H4 (cell line): ENCODE data around the gene TDRD7. TPM values are rescaled to one million over a fixed set of nuclear protein-coding genes. Genes with fewer than 3 reads are reported as not detected.
A peak's percentile ranks its signal among the peaks of the same experiment; 100 is the strongest.
"Not testable (repeated sequence)": the region's sequence is repeated elsewhere in the genome, so short reads cannot be mapped to it uniquely, and the experiment has no call there.

ENCODE experiments used
- DNase-seq: peaks from one replicate; pipeline ENCODE4 v3.0.0-alpha.2; 2015; ENCODE audit warnings: low spot score
- total RNA-seq: library from RNA; depleted of rRNA; stranded (reverse); fragments of >200 nt; shearing (Covaris generic); gene quantifications from 2 replicates; pipeline ENCODE4 v1.2.3, GENCODE V29; 2014

Gene TDRD7
- total RNA-seq, 1 experiment from 2014 or later: 15.8 TPM

DNA sequence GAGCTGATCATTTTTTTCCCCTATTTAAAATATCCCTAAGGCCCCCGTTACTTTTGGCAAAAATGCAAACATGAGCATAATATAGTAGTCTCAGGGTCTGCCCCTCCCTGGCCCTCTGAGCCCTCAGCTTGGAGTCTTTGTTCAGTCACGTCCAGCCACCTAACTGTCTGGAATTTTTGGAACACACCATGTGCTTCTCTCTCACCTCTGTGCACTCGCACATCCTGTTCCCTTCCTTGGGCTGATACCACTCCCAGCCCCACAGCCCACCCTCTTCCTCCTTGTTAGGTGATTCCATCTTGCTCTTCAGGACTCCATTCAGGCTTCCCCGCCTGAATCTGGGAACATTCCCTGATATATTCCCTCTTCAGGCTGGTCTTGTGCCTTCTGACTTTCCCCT, 16.0 kb downstream of the TDRD7 start:
- DNase-seq: no peak

- no peak for DNase-seq
These were observed 18.6 kb downstream of the TDRD7 start for GRCh38 chr9:97430316-97431043.

GRCh38 chr9:97431044-97431441, 19.1 kb downstream of the TDRD7 start:
- DNase-seq: no peak

GRCh38 chr9:97431549-97432143, 19.8 kb downstream of the TDRD7 start:
- no peak for DNase-seq

- no peak for DNase-seq
These were observed 25.2 kb downstream of the TDRD7 start for GRCh38 chr9:97437051-97437600.

DNA sequence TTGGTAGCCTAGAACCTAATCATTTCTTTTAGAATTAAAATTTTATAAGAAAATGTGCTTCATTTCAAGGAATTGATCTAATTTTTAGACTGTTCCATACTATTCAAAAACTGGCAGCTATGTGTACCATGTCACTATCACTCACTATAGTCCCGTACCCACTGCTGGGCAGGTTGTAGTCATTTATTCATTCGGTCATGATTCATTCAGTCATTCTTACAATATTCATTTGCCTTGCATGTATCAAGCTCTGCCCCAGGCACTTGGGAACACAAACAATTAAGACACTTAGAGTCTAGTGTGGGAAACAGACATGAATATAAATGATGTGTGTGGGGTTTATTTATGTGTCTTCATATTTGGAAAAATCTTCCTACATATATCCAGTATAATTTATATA, 26.4 kb downstream of the TDRD7 start:
- DNase-seq: no peak

DNA sequence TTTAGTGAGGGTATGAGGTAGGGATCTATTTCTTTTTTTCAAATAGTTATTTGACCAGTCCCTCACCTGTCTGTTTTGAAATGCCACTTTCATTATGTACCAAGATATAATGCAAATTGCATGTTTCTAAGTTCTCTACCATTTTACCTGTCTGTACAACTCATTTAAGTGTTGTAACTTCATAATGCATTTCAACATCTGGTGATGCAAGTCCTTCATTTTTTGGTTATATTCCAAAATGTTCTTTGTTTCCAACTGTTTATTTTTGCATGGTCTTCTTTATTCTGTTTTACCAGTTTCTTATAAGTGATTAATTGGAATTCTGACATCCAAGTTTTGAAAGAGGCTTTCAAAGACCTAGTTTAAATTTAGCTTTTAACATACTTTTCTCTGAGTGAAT, 26.8 kb downstream of the TDRD7 start:
- no peak for DNase-seq

- DNase-seq: no peak
These were observed 28.3 kb downstream of the TDRD7 start for GRCh38 chr9:97440160-97440559.

DNA sequence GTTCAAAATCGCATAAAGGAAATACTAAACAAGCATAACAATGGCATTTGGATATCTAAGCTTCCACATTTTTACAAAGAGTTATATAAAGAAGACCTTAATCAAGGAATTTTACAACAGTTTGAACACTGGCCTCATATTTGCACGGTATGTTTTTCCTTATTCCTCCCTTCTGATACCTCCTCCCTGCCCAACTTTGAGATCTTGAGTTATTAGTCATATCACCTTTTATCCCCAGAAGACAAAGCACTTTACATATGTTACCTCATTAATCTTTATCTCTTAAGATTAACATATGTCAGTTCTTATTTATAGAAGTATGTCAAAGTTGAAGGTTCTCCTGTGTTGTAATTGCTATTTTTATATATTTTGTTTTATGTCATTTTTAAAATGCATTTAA, 29.8 kb downstream of the TDRD7 start:
- no peak for DNase-seq

GRCh38 chr9:97445119-97445701, 33.3 kb downstream of the TDRD7 start:
- DNase-seq: no peak

DNA sequence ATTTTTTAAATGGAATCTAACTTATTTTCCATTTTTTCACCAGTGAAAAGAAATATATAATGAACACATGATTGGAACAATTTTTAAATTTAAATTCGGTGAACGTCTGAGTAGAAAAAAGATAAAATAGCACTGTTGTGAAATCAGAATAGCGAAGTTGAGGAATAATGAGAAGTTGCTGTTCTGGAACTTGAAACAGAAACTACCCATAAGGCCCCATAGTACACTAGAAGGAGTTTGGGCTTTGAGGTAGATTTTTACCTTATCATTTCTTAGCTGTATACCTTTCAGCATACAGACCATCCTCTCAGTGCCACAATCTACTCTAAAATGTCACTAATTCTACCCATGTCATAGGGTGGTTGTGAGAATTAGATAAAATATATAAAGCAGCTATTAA, 35.1 kb downstream of the TDRD7 start:
- no peak for DNase-seq

DNA sequence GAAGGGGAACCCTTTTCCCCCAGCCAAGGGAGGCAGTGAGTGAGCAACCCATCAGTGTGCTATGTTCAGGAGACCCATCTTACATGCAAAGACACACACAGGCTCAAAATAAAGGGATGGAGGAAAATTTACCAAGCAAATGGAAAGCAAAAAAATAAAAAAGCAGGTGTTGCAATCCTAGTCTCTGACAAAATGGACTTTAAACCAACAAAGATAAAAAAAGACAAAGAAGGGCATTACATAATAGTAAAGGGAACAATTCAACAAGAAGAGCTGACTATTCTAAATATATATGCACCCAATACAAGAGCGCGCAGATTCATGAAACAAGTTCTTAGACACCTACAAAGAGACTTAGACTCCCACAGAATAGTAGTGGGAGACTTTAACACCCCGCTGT, 41.7 kb downstream of the TDRD7 start:
- DNase-seq: not testable (repeated sequence)

DNA sequence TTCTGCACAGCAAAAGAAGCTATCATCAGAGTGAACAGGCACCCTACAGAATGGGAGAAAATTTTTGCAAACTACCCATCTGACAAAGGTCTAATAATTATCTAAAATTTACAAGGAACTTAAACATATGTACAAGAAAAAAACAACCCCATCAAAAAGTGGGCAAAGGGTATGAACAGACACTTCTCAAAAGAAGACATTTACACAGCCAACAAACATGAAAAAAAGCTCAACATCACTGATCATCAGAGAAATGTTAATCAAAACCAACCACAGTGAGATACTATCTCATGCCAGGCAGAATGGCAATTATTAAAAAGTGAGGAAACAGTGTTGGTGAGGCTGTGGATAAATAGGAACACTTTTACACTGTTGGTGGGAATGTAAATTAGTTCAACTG, 44.9 kb downstream of the TDRD7 start:
- DNase-seq: not testable (repeated sequence)

DNA sequence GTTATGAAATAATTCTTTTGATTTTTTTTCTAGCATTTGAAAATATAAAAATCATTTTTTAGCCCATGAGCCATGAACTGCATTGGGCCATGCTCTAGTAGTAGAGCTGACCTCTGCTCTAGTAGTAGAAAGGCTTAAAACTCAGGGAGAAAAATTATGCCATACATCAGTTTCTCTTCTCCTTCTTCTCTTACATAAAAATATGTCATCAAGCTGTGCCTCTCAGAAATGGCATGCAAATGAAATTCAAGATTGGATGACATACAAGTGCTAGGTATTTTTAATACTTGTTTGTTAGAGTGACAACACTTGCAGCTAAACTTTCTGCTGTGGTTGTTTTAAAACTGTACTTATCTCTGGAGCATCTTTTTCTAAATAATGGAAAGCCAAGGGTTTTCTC, 47.4 kb downstream of the TDRD7 start:
- no peak for DNase-seq

DNA sequence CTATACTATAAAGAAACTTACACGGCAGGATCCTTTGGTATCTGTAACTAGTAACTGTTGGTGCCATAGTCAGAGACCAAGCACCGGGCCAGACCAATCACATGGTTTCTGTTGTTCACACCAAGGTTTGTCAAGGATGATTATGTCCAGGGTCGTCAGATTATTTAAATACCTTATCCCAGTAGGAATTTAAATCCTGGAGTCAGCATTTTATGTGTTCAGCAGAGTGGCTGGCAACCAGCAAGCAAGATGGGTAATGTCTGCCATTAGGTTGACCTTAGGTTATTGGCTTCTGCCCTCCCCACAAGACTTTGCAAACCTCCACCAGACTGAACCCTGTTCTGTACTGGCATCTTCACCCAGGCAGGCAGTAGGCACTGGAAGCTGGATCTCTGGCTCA, 50.3 kb downstream of the TDRD7 start:
- DNase-seq: no peak

DNA sequence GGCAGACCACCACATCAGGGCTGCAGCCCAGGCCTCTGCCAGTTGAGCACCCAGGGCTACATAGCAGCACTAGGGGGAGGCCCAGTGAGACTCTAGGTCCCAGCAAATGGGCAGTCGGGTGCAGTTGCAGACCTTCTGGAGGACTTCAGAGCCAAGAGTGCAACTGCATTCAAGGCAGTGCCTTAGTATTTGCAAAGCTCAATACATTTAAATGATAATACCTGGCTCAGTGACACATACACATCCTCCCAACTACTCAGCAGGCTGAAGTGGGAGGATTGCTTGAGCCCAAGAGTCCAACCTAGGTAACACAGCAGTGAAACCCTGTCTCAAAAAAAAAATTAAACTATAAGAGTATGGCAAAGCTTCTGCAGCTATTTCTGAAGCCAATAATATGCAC, 51.0 kb downstream of the TDRD7 start:
- DNase-seq: no peak

GRCh38 chr9:97468658-97469448, 57.0 kb downstream of the TDRD7 start:
- peak; percentile 52 for DNase-seq

GRCh38 chr9:97470076-97470475, 58.2 kb downstream of the TDRD7 start:
- DNase-seq: no peak

GRCh38 chr9:97473717-97474116, 61.8 kb downstream of the TDRD7 start:
- no peak for DNase-seq

- DNase-seq: no peak
These were observed 62.6 kb downstream of the TDRD7 start for GRCh38 chr9:97474372-97474925.

DNA sequence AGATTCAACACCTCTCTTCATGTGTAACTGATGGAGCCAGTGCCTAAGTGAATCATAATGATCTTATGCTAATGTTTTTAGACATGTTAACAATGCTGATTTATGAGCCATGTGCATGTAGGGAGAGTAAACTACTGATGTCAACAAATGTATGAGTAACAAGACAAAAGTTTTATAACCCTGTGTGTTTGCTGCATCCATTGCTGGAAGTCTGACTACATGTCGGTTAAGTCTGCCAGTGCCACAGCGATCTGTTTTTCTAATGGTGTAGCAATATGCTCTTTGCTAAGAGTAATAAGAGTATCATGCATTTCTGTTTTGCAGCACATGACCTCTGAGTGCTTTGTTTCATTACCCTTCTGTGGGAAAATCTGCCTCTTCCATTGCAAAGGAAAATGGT, 63.2 kb downstream of the TDRD7 start:
- no peak for DNase-seq
